Vagina (tissue), 2 donors: ENCODE measurements around the gene IL37. TPM values are rescaled to one million over a fixed set of nuclear protein-coding genes. Genes with fewer than 3 reads are reported as not detected.

Experiments used
- DNase-seq, 2 donors: peaks; one replicate each; pipeline ENCODE4 v3.0.0-alpha.2; 2017; ENCODE audit errors: extremely low spot score in 2 of 2
- H3K27ac ChIP-seq: fragments of 200-600 bp; sonication (generic); one replicate; pipeline ENCODE4 v1.5.1; 2019
- H3K27me3 ChIP-seq: fragments of 200-600 bp; sonication (generic); one replicate; pipeline ENCODE4 v1.5.1; 2019
- H3K36me3 ChIP-seq, 2 donors: fragments of 200-600 bp; sonication (generic); one replicate each; pipeline ENCODE4 v1.5.1; 2017 to 2019
- H3K4me1 ChIP-seq: fragments of 200-600 bp; sonication (generic); one replicate; pipeline ENCODE4 v1.5.1; 2019
- H3K4me3 ChIP-seq, 2 donors: fragments of 200-600 bp; sonication (generic); 1 replicate in 1 of 2; 2 replicates in 1 of 2; pipeline ENCODE4 v1.5.1; 2016 to 2019
- H3K9me3 ChIP-seq: fragments of 200-600 bp; sonication (generic); one replicate; pipeline ENCODE4 v1.5.1; 2019
- POLR2A ChIP-seq, 2 donors: fragments of 450-650 bp; IDR thresholded peaks; one replicate each; pipeline ENCODE4 v1.6.1; 2017; ENCODE audit warnings: antibody characterized with exemption in 2 of 2, mild to moderate bottlenecking in 2 of 2, moderate library complexity in 2 of 2
- POLR2AphosphoS5 ChIP-seq, 2 donors: sonication (generic); formaldehyde crosslinking; IDR thresholded peaks; one replicate each; pipeline ENCODE4 v1.9.0; 2017; ENCODE audit warnings: antibody characterized with exemption in 2 of 2, mild to moderate bottlenecking in 2 of 2, low read depth in 1 of 2; ENCODE audit not compliant: insufficient read depth in 1 of 2
- intact Hi-C: fragments of 100-400 bp; cut with DNase I; formaldehyde crosslinking; loops from one replicate; pipeline ENCODE4 v1.15.1; 2023
- total RNA-seq: library from RNA; depleted of rRNA; stranded (reverse); fragments of >200 nt; gene quantifications from one replicate; pipeline ENCODE4 v1.2.3, GENCODE V29; 2016
- TF ChIP-seq, protein P1 (sequence below), 3 experiments: fragments of 450-650 bp in 2 of 3; fragments of 200-600 bp in 1 of 3; sonication (generic) in 1 of 3; IDR thresholded peaks; one replicate each; pipeline ENCODE4 v1.5.1; 2017 to 2019; ENCODE audit warnings: antibody characterized with exemption in 3 of 3, mild to moderate bottlenecking in 2 of 3, moderate library complexity in 2 of 3

The IL37 gene
- total RNA-seq, 1 donor from 2014 or later: not detected

DNA sequence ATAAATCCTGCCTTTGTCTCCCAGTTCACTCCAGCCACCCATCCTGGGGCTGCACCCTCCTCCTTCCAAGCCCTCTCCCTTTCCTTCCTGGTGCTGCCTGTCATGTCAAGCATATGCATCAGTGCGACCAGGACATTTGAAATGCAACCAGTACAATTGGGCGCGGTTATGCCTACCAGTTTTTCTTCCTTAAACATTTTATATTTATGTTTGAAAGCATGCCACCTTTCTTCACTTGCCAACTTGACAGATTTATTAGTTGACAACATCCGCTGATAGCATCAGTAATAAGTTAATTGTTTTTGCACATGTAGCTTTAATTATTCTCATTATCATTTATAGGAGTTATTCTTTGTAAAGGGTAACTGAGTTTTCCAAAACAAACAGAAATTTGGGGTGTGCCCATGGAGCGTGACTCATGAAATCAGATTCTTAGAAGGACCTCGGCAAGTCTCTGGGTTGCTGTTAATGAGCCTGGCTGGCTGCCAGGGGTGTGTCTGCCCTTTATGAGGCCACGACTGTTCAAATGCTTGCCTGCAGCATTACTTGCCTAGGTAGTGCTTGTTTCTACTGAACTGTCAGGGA is 41.6 kb upstream of the IL37 start:
- Histone ChIP-seq H3K4me1 (peaks cover 12% of the 10 kb centered on the region), H3K4me3 (no peak overlapping the region), H3K27ac (no peak overlapping the region), H3K27me3 (no peaks in the 10 kb centered on the region), H3K9me3 (no peaks in the 10 kb centered on the region), H3K36me3 (no peaks in the 10 kb centered on the region)
- intact Hi-C loops: no loop called here
- TF ChIP-seq, protein P1, sequence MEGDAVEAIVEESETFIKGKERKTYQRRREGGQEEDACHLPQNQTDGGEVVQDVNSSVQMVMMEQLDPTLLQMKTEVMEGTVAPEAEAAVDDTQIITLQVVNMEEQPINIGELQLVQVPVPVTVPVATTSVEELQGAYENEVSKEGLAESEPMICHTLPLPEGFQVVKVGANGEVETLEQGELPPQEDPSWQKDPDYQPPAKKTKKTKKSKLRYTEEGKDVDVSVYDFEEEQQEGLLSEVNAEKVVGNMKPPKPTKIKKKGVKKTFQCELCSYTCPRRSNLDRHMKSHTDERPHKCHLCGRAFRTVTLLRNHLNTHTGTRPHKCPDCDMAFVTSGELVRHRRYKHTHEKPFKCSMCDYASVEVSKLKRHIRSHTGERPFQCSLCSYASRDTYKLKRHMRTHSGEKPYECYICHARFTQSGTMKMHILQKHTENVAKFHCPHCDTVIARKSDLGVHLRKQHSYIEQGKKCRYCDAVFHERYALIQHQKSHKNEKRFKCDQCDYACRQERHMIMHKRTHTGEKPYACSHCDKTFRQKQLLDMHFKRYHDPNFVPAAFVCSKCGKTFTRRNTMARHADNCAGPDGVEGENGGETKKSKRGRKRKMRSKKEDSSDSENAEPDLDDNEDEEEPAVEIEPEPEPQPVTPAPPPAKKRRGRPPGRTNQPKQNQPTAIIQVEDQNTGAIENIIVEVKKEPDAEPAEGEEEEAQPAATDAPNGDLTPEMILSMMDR (IDR thresholded peaks at IDR 0.05): no peak
- TF ChIP-seq POLR2AphosphoS5 (IDR thresholded peaks at IDR 0.05; ENCODE audit: insufficient read depth in 1 of 2, low read depth in 1 of 2): peak in 1 of 2 donors; percentile 85
- peak in 1 of 2 donors; percentile 86 for DNase-seq

DNA sequence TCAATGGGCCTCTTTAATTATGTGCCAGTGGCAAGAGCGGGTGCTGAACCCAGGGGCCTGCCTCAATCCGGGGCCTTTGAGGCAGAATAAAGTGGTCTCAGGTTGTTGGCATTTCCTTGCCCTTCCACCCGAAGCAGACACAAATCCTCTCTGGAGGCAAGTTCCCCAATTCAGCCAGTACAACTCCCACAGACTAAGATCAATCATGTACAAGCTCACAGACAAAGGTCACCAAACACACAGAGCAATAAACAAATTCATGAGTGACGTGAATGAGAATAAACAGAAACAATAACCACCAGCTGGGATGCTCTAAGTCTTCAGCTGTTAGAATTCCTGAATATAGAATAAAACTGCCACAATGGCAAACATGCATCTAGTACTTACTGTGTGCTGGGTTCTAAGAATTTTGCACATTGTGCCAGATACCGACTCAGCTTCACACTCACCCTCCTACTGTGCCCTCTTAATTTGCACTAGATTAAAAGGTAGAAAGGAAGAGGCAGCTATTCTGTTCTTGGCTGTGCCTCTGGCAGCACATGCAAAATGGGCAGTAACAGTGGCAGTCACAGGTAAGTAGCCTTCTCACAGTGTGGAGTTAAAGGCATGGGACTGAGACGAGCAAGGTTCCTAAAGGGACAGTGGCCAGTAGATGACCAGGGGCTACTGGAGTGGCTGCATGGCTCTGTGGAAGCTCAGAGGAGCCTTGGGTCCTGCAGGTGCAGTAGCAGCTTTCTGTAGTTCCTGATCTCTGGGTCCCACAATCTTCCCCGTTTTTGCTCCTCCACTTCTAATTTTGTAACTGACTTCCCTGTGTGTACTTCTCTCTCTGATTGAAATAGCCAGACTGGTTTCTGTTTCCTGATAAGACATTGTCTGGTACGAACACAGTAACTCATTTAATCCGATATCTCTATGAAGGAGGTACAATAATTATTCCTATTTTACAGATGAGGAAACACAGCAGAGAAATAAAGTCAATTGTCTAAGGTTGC is 39.8 kb upstream of the IL37 start:
- Histone ChIP-seq H3K27ac (no peak overlapping the region), H3K9me3 (no peaks in the 10 kb centered on the region), H3K36me3 (no peaks in the 10 kb centered on the region), H3K4me1 (peaks cover 12% of the 10 kb centered on the region), H3K27me3 (no peaks in the 10 kb centered on the region), H3K4me3 (no peak overlapping the region)
- peak in 1 of 2 donors; percentile 54 for DNase-seq
- intact Hi-C loops: no loop called here
- TF ChIP-seq, protein P1 (IDR thresholded peaks at IDR 0.05): no peak
- TF ChIP-seq POLR2AphosphoS5 (IDR thresholded peaks at IDR 0.05; ENCODE audit: insufficient read depth in 1 of 2, low read depth in 1 of 2) (no peak), POLR2A (IDR thresholded peaks at IDR 0.05) (no peak)

DNA sequence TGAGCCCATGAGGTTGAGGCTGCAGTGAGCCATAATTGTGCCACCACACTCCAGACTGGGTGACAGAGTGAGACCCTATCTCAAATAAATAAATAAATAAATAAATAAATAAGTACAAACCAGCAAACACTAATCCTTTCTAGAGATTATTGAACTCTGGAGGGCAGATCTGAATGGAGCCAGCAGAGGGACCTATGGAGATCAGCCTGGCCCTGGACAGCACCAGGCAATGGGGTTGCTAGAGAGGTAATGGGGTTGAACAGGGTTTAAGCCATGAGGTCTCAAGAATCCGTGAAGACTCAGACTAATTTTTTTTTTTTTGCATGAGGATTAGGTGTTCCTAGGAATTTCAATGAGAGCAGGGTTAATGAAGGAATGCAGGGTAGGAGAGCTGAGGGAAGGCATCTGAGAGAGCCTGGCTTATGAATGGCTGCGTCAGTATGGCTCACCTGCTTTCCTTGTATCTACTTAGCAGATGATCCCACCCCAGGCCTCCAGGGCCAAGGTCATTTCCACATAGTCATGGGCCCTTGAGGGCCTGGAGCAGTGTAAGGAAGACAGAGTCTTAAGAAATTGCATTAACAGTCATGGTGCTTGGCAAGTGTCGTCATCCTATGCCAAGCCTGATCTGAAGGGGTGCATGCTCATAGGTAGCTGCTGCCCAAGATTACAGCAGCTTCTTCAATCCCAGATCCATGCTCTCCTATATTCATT is 34.6 kb upstream of the IL37 start:
- intact Hi-C loops: no loop called here
- no peaks in the 10 kb centered on the region for H3K4me1 ChIP-seq
- no peak overlapping the region for H3K27ac ChIP-seq
- H3K4me3 ChIP-seq: no peak overlapping the region
- no peaks in the 10 kb centered on the region for H3K9me3 ChIP-seq
- H3K36me3 ChIP-seq: no peaks in the 10 kb centered on the region
- TF ChIP-seq POLR2A (IDR thresholded peaks at IDR 0.05) (no peak), POLR2AphosphoS5 (IDR thresholded peaks at IDR 0.05; ENCODE audit: insufficient read depth in 1 of 2, low read depth in 1 of 2) (no peak)
- TF ChIP-seq, protein P1 (IDR thresholded peaks at IDR 0.05): no peak
- peak in 1 of 2 donors; percentile 6 for DNase-seq
- no peaks in the 10 kb centered on the region for H3K27me3 ChIP-seq

DNA sequence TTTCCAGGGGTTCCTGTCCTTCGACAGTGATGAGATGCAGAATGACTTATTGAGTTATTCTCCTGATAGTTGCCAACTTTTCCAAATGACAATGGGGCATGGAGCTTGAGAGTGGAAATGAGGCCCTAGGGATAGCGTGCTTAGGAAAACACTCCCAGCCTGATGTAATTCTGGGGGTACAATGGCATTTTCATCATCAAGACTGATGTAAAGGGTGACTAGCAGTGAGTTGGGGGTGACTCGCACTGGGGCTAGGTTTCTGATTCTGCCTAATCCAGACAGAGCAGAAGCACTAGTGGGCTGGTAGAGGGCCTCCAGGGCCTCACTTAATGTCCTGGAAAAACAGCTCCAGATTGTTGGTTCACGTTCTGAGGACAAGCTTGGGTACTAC is 34.0 kb upstream of the IL37 start:
- Histone ChIP-seq H3K4me3 (no peak overlapping the region), H3K27me3 (no peaks in the 10 kb centered on the region), H3K36me3 (no peaks in the 10 kb centered on the region), H3K4me1 (no peaks in the 10 kb centered on the region), H3K27ac (no peak overlapping the region), H3K9me3 (no peaks in the 10 kb centered on the region)
- no peak for DNase-seq
- intact Hi-C loops: no loop called here
- TF ChIP-seq POLR2A (IDR thresholded peaks at IDR 0.05) (no peak), POLR2AphosphoS5 (IDR thresholded peaks at IDR 0.05; ENCODE audit: insufficient read depth in 1 of 2, low read depth in 1 of 2) (no peak)
- TF ChIP-seq, protein P1 (IDR thresholded peaks at IDR 0.05): no peak
